GM21576 (cell line): ENCODE data around the gene GALNT7.
"Not testable (repeated sequence)": the region's sequence is repeated elsewhere in the genome, so short reads cannot be mapped to it uniquely, and the experiment has no call there.

Source experiments
- ATAC-seq: cut with Tn5 transposase; IDR thresholded peaks from one replicate; pipeline ENCODE4 v1.9.1; 2021; ENCODE audit warnings: mild to moderate bottlenecking, moderate library complexity; ENCODE audit not compliant: unreplicated experiment

GALNT7 gene

DNA sequence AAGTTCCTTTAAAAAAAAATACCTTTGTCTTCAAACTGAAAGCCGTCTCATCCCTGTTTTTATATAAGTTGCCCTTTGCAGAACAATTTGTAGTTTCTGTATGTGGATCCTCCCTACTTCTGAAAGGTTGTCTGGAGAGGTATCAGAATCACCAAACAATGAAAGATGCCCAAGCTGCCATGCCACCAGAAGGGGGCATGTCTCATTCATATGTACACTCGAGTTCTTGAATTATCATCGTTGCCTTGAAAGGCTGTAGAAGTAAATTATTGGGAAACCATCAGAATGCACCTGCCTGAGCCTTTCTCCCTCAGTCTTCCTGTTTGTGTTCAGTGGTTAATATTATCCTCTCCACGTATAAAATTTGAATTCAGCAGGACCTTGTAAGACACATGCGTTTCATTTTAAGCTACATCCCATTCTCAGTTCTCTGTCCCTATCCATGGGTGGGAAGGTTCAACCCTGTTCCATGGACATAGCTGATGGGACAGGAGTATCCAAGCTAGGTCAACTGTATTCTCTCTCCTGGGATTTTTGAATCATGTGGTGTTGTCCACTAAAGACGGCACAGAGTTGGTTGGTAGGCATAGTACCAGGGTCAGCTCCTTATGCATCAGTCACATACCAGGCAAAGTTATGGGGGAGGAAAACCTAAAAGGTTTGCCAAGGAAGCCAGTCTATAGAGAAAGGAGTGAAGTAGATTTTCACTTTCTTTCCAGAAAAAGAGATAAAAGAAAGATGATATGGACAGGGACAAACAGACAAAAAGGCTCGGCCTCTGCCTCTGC, 24.0 kb downstream of the GALNT7 start:
- ATAC-seq, result no peak

DNA sequence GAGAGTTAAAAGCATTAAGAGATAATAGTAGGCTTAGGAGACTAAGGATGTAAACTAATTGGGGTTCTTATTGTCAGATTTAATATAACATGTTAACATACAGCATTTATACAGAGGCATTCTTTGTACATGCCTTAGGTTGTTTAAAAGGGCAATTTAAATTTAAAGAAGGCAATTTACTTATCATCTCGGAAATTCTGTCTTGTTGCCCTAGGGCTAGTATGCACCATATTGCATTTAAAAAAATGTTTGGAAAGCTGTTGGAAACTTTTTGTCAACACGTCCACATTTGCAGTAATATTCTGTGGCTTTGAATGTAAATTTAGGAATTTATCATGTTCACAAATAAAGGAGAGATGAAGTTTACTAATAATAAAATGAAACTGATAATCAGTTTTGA, 25.5 kb downstream of the GALNT7 start:
- ATAC-seq, result no peak

DNA sequence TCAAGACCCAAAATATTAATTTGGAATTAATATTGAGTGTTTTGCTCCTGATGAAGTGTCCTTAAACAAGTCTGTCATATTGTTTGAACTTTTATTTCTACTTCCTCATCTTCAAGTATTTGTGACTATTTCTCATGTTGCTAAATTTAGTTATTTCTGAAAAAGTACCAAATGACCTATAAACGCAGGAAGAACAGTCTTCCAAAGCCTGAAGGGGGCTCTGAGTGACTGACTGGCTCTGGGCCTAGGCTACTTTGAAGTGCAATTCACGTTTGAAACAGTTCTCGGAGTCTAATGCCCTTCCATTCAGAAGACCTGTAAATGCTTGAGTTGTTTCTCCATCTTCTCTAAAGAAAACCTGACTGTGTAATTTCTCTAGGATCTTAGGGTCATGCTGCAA, 26.5 kb downstream of the GALNT7 start:
- peak; percentile 55 for ATAC-seq

DNA sequence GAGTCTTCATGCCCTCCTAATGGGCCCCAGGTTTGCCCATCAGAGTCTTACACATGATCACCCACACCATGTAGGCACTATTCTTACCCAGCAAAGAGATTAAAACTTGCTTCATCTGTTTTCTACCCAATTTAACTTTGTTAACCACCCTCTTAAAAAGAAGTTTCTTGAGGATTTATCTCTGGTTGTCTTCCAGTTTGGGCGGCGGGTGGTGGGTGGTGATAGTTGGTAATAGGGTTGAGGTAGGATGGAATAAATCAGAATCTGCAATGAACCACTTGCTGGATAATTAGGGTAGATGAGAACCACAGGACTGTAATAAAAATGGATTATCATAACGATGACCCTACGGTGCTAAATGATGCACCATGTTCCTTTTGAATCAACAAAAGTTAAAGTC, 30.9 kb downstream of the GALNT7 start:
- ATAC-seq, result no peak

DNA sequence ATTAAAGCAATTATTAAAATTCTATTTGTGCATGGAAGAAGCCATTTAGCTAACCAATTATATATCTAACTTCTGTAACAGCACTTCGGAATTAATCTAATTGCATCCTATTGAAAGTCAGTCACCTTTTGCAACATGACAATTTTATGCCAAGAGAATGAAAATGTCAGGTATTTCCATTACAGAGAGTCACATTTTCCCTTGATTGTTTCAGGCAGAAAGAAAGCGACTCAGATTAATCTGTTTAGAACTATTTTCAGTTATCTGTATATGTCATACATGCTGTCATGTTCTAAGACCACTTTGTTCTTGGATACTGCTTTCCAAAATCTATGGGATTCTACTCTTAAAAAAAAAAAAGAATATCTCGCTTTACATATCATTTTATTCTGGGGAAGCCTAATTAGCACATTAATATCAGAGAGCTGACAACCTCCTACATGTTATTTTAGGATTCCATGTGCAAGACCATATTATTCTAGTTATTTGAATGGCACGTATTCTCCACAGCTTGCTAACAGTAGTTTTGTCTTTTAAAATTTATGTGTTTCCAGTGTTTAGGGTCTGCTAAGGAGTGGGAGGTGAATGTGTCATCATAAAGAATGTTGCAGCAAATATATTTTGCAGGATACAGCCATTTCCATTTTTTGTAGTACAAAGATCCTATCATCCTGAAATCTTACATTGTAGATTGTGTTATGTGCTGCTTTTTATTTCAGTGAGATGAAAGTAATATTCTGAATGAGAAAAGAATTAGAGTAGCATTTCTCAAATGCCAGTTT, 31.7 kb downstream of the GALNT7 start:
- ATAC-seq, result no peak

DNA sequence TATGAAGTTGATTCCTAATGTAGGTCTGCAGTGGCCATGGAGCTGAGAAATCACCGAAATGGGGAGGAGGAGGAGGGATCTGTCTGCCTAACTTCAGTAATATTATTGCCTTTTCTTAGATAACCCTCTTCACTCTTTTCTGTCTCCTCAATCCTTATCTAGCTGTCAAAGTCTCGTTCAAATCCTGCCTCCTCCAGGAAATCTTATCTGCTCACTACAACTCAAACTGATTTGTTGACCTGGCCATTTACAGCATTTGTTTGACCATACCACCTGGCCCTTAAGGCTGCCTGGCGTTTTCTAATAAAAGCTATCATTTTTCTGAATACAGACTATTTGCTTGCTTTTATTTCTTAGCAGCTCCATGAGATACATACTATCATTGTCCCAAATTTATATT, 33.8 kb downstream of the GALNT7 start:
- ATAC-seq, result no peak

DNA sequence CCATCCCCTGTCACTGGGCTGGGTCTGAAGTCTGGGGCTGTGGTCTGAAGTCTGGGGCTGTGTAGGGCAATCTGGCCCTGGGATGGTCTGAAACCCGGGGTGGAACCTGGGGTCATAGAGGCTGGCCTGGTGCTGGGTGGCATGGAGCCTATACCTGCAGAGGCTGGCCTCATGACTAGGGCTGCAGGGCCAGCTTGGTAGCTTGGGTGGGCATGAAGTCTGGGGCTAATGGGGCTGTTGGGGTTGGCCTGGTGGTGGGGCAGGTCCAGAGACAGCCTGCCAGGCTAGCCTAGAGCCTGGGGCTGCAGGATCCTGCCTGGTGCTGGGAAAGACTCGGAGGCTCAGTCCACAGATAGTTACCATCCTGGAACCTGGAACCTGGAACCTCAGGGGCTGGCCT, 37.0 kb downstream of the GALNT7 start:
- ATAC-seq, result no peak

DNA sequence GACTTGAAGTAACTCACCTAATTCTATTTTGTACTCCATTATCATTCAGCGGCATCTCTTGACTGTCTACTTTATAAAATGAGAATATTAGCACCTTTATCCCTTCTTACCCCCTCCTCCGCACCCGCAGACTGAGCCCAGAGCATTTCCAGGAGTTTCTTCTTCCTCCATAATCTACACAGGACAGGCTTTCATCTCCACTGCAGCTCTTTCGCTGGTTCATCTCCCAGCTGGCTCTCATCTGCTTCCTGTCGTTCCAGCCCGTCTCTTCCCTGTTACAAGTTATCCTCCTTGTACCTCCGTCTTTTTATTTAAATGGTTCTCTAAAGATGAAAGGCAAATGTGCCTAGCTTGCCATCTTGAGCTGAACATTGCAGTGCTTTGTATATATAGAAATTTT, 39.8 kb downstream of the GALNT7 start:
- no peak for ATAC-seq

DNA sequence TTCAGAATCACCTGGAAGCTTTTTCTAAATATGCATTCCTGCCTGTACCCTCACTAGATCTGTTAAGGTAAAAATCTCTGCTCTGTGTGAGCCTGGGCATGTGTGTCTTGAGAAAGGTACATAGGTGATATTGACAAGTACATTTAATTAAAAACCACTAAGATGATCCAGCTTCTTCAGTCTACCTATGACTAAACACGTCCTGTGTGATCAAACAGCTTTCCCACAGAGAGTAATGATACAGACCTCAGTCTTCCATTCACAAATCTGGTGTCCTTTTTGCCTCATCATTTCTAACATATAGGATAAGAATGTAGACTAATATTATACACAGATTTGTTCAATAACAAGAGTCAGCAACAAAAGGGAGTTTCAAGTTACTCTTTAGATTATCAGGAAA, 42.6 kb downstream of the GALNT7 start:
- ATAC-seq, result no peak

DNA sequence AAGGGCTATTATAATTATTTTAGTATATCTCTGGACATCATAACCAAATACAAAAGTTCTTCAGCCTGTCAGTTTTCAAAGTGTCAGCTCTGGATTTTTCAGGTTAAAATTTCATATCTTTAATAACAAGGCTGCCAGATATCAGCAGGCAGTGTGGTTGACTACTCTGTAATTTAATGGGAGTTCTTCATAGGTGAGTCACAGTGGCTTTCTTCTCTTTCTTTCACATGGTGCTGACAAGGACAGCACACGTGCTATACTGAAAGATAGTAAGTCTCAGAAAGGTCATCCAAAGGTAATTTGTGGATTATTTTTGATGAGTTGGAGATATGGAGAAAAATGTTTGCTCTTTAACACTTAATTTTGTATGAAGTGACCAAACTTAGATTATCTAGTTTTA, 43.2 kb downstream of the GALNT7 start:
- no peak for ATAC-seq

DNA sequence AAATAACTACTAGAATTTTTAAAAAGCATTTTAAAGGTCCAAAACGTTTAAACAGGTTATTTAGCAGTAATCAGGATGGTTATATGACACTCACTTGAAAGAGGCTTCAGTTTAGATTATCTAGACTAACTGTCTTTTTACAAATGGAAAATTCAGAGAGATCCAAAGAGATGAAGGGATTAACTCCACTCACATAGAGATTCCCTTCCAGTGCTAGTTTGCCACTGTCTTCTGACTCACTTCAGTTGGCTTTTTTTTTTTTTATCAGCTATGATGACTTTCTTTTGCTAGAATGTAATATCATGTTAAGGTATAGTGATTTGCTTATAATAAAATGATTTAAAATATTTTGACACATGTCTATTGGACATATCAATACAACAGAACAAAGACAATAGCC, 43.8 kb downstream of the GALNT7 start:
- no peak for ATAC-seq

DNA sequence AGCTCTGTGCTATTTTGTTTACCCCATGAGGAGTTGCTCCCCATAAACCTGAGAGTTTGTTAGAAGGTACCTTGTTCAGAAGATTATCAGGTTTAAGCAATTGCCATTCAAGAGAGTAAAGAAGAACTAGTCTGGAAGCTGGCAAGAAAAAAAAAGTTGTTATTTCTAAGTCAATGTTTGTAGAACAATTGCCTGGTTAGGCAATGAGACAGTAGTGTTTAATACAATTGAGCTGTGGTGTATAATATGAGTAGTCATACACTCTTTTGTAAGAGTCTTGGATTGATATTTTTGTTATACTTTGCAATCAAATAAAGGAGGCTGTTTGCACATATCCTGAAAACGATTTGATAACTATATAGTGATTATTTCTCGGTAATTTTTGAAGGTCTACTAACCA, 44.7 kb downstream of the GALNT7 start:
- ATAC-seq, result no peak

DNA sequence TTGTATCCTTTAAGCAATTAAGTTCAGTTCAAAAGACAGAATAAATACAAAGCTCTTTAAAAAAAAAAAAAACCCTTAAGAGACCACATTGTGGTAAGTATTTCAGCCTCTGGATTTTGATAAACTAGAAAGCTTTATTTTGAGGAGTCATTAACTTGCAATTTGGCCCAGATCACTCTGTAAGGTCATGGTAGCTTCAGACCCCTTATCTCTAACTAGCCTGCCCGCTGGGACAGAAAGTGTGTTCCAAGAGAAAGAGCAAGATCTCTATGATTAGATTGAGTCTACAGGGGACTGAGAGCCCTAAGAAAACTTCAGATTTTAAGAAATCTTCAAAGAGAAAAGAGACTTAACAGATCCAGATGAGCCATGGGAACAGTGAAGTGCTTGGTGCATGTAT, 45.6 kb downstream of the GALNT7 start:
- no peak for ATAC-seq

DNA sequence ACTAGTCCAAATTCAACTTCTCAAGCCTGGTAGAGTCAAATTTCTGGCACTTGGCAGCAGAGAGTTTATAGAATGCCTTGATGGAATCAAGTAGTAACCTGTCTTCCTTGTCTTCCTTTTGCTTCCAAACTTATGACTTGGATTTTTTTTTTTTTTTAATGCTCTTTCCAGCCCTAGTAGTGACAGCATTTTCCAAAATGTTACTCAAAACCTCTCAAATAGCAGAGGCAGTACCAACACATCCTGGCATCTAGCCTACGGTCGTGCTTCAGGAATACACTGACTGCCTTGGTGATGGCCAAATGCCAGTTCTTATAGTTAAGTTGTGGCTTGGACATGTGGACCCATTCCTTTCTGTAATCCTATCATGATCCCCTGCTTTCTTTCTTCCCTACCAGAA, 46.0 kb downstream of the GALNT7 start:
- ATAC-seq, result no peak

DNA sequence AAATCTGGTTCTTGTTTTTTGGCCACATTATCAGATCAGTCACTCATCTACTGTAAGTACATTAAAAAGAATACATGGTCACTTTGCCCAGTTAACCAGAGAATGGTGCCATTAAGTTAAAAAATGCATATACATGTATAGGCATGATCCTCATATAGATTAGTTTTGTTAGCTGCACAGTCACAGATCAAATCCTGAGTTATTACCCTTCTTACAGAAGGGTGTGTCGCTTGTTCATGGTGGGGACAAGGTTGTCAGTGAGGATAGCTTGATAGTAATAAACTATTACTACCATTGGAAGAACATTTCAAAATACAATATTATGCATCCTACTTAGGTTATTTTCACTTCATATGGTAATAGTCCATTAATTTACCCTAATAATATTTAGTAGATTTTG, 48.5 kb downstream of the GALNT7 start:
- no peak for ATAC-seq

DNA sequence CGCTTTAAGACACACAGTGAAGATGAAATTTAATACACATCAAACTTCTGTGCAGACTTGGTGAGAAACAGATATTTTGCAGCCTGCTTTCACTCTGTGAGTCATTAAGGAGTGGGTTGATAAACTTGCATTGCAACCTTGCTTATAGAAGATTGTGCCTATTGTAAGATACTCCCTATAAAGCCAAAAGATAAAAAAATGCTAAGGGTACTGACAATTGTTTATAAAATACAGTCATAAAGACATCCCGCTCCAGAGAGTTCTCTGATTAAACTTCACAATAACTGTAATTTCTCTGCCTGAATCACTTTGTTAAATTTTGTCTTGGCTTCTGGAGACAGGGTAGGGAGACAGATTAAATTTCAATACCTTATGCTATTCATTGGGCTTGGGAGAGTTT, 49.1 kb downstream of the GALNT7 start:
- ATAC-seq, result no peak

DNA sequence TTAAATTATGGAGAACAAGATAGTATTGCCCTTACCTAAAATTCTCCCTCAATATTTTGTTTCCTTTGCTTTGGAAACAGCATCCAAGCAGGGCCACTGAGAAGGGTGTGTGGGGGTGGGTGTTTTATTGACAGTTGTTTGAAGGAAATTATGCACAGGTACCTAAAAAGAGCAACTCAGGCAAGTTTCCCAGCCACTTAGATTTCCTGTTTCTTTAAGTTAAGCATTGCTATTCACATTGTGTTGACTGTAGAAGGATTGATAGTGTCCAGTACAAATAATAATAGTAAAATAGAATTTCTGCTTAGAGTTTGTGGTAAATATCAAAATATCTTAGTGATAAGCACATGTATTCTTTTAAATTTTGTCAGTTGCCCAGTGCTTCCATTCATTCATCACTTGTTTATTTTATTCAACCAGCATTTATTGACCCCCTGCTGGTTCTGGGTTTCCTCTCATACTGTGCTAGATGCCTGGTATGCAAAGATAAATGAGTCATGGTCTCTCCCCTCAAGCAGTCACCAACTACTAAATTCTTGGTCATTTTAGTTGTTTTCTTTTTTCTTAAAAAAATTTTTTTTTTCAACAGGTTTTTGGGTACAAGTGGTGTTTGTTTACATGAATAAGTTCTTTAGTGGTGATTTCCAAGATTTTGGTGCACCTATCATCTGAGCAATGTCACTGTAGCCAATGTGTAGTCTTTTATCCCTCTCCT, 50.0 kb downstream of the GALNT7 start:
- ATAC-seq, result no peak

DNA sequence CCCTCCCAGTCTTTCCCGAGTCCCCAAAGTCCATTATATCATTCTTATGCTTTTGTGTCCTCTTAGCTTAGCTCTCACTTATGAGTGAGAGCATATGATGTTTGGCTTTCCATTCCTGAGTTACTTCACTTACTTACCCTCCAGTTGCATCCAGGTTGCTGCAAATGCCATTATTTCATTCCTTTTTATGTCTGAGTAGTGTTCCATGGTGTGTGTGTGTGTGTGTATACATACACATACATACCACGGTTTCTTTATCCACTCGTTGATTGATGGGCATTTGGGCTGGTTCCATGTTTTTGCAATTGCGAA, 50.5 kb downstream of the GALNT7 start:
- not testable (repeated sequence) for ATAC-seq

DNA sequence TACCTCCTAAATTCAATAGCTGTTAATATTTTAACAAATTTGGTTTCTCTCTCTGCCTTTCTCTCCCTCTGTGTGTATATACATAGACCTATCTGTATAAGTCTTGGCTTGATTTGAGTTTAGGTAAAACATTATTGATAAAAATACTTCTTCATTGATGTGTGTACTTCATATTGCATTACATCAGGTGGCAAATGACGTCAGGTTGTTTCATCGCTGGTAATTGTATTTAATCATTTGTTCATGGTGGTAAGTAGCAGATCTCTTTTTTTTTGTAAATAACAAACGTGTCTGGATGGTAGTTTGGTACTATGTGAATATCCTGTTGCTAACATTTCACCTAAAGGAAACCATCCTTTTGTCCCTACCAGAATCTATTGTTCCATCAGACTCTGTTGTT, 55.1 kb downstream of the GALNT7 start:
- ATAC-seq, result no peak

DNA sequence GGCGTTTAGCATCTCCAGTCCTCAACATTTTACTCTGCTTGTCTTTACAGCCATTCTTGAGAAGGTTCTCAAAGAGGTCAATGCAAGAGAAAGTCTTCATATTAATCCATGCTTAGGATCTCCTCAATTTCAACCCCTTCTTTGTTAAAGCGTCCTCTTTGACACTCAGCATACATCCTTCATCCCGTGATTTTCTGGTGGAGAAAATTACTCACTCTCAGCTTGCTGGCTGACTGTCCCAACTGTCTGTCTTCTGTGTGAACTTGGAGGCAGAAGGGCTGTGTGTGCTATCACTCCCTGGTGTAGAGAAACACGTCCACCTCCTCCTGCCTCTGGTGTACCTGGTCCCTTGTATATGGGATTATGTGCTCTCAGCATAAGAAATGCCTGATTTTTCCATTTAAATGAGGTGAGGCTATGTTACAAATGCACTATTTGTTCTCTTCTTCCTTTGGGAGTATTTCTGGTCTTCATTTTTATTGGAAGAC, 57.8 kb downstream of the GALNT7 start:
- no peak for ATAC-seq

DNA sequence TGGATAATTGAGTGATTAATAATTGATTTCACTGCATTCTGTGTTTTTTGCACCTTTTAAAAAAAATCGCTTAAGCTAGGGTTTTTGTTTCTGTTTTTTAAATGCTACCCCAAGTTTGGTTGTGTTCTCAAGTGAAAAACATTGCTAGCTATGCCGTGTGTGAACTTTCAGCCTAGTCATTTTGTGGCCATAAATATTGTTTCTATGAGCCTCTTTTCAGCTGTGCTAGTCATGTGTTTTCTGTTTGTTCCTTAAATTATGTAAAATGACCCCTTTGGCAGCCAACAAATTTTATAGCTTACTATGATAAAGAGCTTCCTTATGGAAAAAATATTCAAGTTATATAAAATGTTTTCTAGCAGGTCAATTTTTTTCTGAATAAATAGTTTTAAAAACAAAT, 59.1 kb downstream of the GALNT7 start:
- ATAC-seq, result no peak

DNA sequence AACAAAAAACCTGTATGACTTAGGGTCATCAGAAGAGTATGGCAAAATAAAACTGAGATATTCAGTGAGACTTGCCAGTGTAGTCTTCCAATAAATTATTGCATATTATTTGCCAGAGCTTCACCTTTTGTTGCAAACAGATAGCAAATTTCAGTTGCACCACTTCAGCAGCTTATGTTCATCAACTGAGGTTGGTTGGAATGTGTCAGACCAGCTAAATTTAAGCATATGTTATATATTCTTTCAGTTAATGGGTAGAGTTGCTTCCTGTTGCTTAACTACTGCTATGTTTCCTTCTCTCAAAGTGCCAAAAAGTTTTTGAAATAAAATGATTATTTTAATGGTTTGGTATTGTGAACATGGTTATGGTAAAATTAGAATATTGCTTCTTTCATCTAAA, 61.5 kb downstream of the GALNT7 start:
- ATAC-seq, result no peak
